Ovary (tissue), 9 donors: ENCODE measurements around the gene NRXN3. TPM values are rescaled to one million over a fixed set of nuclear protein-coding genes. Genes with fewer than 3 reads are reported as not detected.

Experiments
- DNase-seq, 5 donors: peaks; one replicate each; pipeline ENCODE4 v3.0.0-alpha.2; 2019 to 2020
- H3K27ac ChIP-seq, 2 donors: fragments of 200-600 bp; one replicate each; pipeline versions ENCODE4 v1.5.1 to v1.8.0; 2019 to 2022
- H3K27me3 ChIP-seq: fragments of 200-600 bp; one replicate; pipeline ENCODE4 v1.8.0; 2022
- H3K36me3 ChIP-seq: fragments of 200-600 bp; sonication (generic); one replicate; pipeline ENCODE4 v1.5.1; 2019
- H3K4me1 ChIP-seq: one replicate; pipeline ENCODE4 v1.8.1; 2013; ENCODE audit warnings: mild to moderate bottlenecking, moderate library complexity; ENCODE audit not compliant: insufficient read depth
- H3K4me3 ChIP-seq: fragments of 200-600 bp; sonication (generic); one replicate; pipeline ENCODE4 v1.5.1; 2017
- H3K9me3 ChIP-seq, 2 donors: fragments of 200-600 bp in 1 of 2; sonication (generic) in 1 of 2; one replicate each; pipeline versions ENCODE4 v1.5.1 to v1.8.1; 2013 to 2019; ENCODE audit warnings: mild to moderate bottlenecking in 1 of 2, moderate library complexity in 1 of 2
- CTCF ChIP-seq, 3 donors: fragments of 450-650 bp in 2 of 3; fragments of 200-600 bp in 1 of 3; IDR thresholded peaks; one replicate each; pipeline versions ENCODE4 v1.5.1 to v1.8.0; 2016 to 2022; ENCODE audit warnings: antibody characterized with exemption in 3 of 3, mild to moderate bottlenecking in 1 of 3
- EP300 ChIP-seq: sonication (generic); formaldehyde crosslinking; IDR thresholded peaks from one replicate; pipeline ENCODE4 v1.6.1; 2017; ENCODE audit warnings: antibody characterized with exemption
- POLR2A ChIP-seq: fragments of 450-650 bp; IDR thresholded peaks from one replicate; pipeline ENCODE4 v1.6.1; 2017; ENCODE audit warnings: antibody characterized with exemption, mild to moderate bottlenecking, moderate library complexity
- WGBS, 3 donors: extraction: QIAGEN DNeasy Blood & Tissue Kit in 1 of 3; methylation state at CpG; one replicate each; pipeline versions ENCODE4 v1.1.5 to v1.1.7; 2013 to 2017; 5-methylcytosine and 5-hydroxymethylcytosine counted together
- intact Hi-C, 4 donors: fragments of 100-400 bp; cut with DNase I; formaldehyde crosslinking; loops; one replicate each; pipeline versions ENCODE4 v1.11.0 to v1.15.1; 2022 to 2023
- polyA plus RNA-seq, 2 donors: library from polyadenylated mRNA; stranded (reverse); fragments of 200-250 nt in 1 of 2; fragments of 350-450 nt in 1 of 2; fragmentation: Illumina TruSeq in 1 of 2; extraction: RNeasy Lipid Tissue Mini Kit (QIAGEN cat#74804) in 1 of 2; gene quantifications; one replicate each; pipeline ENCODE4 v1.2.3, GENCODE V29; 2013 to 2014
- total RNA-seq, 7 donors: library from RNA; depleted of rRNA in 2 of 7; stranded (reverse); fragments of >200 nt in 2 of 7; fragmentation: NEBNext Ultra II Directional in 3 of 7; extraction: Animal tissue kit (Norgen Biotek cat#: 25700) in 3 of 7; gene quantifications; one replicate each; pipeline versions ENCODE4 v1.1.0 to v1.2.4, GENCODE V29; 2016 to 2023
- donor health status: DM: no; HTN: no; CAD: no; lungs with moderate emphysema.
- donor health status: DM: no; HTN: no; CAD: no.
- donor health status: Bipolar disorder and iron deficiency.
- donor health status: DM: yes; HTN: yes; CAD: no.
- donor health status: DM: no; HTN: no; CAD: no.
- donor health status: DM: yes; HTN: yes; CAD: no.

The NRXN3 gene
- total and polyA plus RNA-seq, 9 donors = 0.28 to 6.2 (median 0.82) TPM

- no peak for DNase-seq
- H3K9me3 ChIP-seq = no peaks in the 10 kb centered on the region
- no peaks in the 10 kb centered on the region for H3K4me1 ChIP-seq
- 84 to 87% (median 85%) methylated on average over 1 of the region's 1 CpG for whole genome bisulfite sequencing, 3 donors
- H3K27ac ChIP-seq = no peak overlapping the region
- no peak overlapping the region for H3K4me3 ChIP-seq
- intact Hi-C loops = no loop called here
- TF ChIP-seq POLR2A = no peak
- TF ChIP-seq EP300 = no peak
- no peak for TF ChIP-seq CTCF (IDR thresholded peaks at IDR 0.05)
- H3K27me3 ChIP-seq = no peaks in the 10 kb centered on the region
- no peaks in the 10 kb centered on the region for H3K36me3 ChIP-seq
Measured at GRCh38 chr14:79096811-79097210, 926.6 kb downstream of the NRXN3 start.

GRCh38 chr14:79098324-79098723 lies 928.2 kb downstream of the NRXN3 start:
- TF ChIP-seq CTCF (IDR thresholded peaks at IDR 0.05) = no peak
- TF ChIP-seq POLR2A = no peak
- TF ChIP-seq EP300 = no peak
- H3K36me3 ChIP-seq = no peaks in the 10 kb centered on the region
- H3K9me3 ChIP-seq = no peaks in the 10 kb centered on the region
- WGBS, 3 donors = 17 to 31% (median 31%) methylated on average over 3 of the region's 3 CpGs
- DNase-seq = no peak
- H3K27me3 ChIP-seq = no peaks in the 10 kb centered on the region
- no peak overlapping the region for H3K4me3 ChIP-seq
- no peak overlapping the region for H3K27ac ChIP-seq
- H3K4me1 ChIP-seq = no peaks in the 10 kb centered on the region
- intact Hi-C loops = no loop called here

DNA sequence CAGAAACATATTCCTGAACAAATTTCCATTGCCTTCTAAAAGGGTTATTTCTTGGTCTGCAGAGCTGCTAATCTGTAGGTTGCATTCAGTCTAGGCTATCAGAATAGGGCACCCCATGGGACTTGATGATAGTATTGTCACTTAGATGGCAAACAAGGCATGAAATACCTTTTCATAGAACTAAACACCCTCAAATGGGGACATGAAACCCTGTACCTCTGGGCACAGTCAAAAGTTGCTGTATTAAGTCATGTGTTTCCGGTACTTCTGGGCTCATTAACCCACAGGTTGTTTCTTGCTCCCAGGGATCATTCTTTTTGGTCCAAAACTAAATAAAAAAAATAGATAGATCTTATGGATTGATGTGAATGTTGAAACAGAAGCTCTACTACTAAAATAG lies 930.4 kb downstream of the NRXN3 start:
- no peak overlapping the region for H3K27ac ChIP-seq
- intact Hi-C loops = no loop called here
- H3K4me1 ChIP-seq = no peaks in the 10 kb centered on the region

GRCh38 chr14:79101388-79101787 lies 931.2 kb downstream of the NRXN3 start:
- WGBS, 3 donors = 85 to 88% (median 86%) methylated on average over 6 of the region's 6 CpGs
- Histone ChIP-seq H3K4me3 (no peak overlapping the region), H3K9me3 (no peaks in the 10 kb centered on the region), H3K36me3 (no peaks in the 10 kb centered on the region), H3K27me3 (no peaks in the 10 kb centered on the region), H3K4me1 (no peaks in the 10 kb centered on the region), H3K27ac (no peak overlapping the region)
- intact Hi-C loops = no loop called here
- no peak for DNase-seq
- TF ChIP-seq CTCF (IDR thresholded peaks at IDR 0.05) (no peak), EP300 (no peak), POLR2A (no peak)

More for the DNA sequence above, 930.4 kb downstream of the NRXN3 start:
- Histone ChIP-seq H3K9me3 (no peaks in the 10 kb centered on the region), H3K36me3 (no peaks in the 10 kb centered on the region), H3K27me3 (no peaks in the 10 kb centered on the region), H3K4me3 (no peak overlapping the region)
- WGBS, 3 donors = 88 to 92% (median 88%) methylated on average over 1 of the region's 1 CpG
- no peak for TF ChIP-seq EP300
- TF ChIP-seq CTCF (IDR thresholded peaks at IDR 0.05) = no peak
- no peak for TF ChIP-seq POLR2A
- no peak for DNase-seq
